GM12892 (cell line): ENCODE data around the gene CHST3.

Experiments used
- POLR2A ChIP-seq: IDR thresholded peaks from 2 replicates; pipeline ENCODE4 v1.6.1; 2011; ENCODE audit warnings: low read depth, low read length, control low read depth
- TAF1 ChIP-seq: IDR thresholded peaks from 2 replicates; pipeline ENCODE4 v1.6.1; 2011; ENCODE audit warnings: low read depth, mild to moderate bottlenecking, control low read depth, low read length, borderline replicate concordance

- no peak for TF ChIP-seq TAF1
- TF ChIP-seq POLR2A = no peak
These were observed 734 bp downstream of the CHST3 start for GRCh38 chr10:71964743-71965515.
